LNCAP (cell line): Measurements from ENCODE around the gene ADAMTSL3.

ENCODE experiments used
- CTCF ChIP-seq: fragments of 450-650 bp; IDR thresholded peaks from 2 replicates; pipeline ENCODE4 v1.5.1; 2017; ENCODE audit warnings: mild to moderate bottlenecking

Gene ADAMTSL3

GRCh38 chr15:83653639-83654378, at the start of gene ADAMTSL3:
Gene ADAMTSL3 (plus strand): TSS chr15:83654123. CDS start chr15:83655762, 1,639 bp downstream.
- no peak for TF ChIP-seq CTCF

- TF ChIP-seq CTCF, result no peak
Observed at GRCh38 chr15:83604549-83604948, 49.4 kb upstream of the ADAMTSL3 start.

GRCh38 chr15:83605111-83605945, 48.6 kb upstream of the ADAMTSL3 start:
- TF ChIP-seq CTCF, result no peak

GRCh38 chr15:83610132-83610531, 43.8 kb upstream of the ADAMTSL3 start:
- no peak for TF ChIP-seq CTCF

- TF ChIP-seq CTCF, result no peak
Observed at GRCh38 chr15:83610901-83611685, 42.8 kb upstream of the ADAMTSL3 start.

- TF ChIP-seq CTCF, result no peak
Observed at GRCh38 chr15:83612226-83612625, 41.7 kb upstream of the ADAMTSL3 start.

- TF ChIP-seq CTCF, result no peak
Observed at GRCh38 chr15:83612898-83613635, 40.9 kb upstream of the ADAMTSL3 start.
